GM19463 (cell line): Measurements from ENCODE around the gene THBD.
"Not testable (repeated sequence)": the region's sequence is repeated elsewhere in the genome, so short reads cannot be mapped to it uniquely, and the experiment has no call there.

Source experiments
- ATAC-seq: cut with Tn5 transposase; IDR thresholded peaks from one replicate; pipeline ENCODE4 v1.9.1; 2021; ENCODE audit warnings: mild to moderate bottlenecking, moderate library complexity; ENCODE audit not compliant: unreplicated experiment

Gene THBD

DNA sequence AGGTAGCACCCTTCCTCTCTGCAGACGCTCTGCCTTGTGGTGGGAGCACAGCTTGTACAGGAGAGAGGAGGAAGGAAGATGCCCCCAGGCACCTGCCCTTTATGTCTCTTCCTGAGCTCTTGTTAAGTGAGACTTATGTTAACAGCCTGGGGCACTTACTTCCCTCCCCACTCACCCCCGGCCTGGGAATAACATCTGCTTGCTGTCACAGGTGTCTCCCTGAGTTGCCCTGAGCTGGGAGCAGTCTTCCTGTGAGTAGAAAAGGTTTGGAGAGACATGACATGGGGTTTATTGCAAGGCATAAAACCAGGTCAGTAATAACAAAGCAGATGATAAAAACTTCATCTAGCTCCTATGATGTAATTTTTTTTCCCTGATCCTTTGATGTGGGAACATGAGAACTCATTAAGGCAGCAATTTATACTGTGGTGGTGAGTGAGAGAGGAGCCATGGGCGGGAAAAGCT is 12.4 kb downstream of the THBD start:
- no peak for ATAC-seq

DNA sequence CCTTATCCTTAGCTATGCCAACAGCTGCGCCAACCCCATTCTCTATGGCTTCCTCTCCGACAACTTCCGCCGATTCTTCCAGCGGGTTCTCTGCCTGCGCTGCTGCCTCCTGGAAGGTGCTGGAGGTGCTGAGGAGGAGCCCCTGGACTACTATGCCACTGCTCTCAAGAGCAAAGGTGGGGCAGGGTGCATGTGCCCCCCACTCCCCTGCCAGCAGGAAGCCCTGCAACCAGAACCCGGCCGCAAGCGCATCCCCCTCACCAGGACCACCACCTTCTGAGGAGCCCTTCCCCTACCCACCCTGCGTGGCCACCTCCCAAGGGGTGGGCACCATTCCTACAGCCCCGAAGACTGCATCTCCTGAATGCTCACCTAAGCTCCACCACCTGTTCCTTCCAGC is 13.1 kb downstream of the THBD start:
- no peak for ATAC-seq

DNA sequence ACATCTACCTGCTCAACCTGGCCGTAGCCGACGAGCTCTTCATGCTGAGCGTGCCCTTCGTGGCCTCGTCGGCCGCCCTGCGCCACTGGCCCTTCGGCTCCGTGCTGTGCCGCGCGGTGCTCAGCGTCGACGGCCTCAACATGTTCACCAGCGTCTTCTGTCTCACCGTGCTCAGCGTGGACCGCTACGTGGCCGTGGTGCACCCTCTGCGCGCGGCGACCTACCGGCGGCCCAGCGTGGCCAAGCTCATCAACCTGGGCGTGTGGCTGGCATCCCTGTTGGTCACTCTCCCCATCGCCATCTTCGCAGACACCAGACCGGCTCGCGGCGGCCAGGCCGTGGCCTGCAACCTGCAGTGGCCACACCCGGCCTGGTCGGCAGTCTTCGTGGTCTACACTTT is 13.7 kb downstream of the THBD start:
- no peak for ATAC-seq

DNA sequence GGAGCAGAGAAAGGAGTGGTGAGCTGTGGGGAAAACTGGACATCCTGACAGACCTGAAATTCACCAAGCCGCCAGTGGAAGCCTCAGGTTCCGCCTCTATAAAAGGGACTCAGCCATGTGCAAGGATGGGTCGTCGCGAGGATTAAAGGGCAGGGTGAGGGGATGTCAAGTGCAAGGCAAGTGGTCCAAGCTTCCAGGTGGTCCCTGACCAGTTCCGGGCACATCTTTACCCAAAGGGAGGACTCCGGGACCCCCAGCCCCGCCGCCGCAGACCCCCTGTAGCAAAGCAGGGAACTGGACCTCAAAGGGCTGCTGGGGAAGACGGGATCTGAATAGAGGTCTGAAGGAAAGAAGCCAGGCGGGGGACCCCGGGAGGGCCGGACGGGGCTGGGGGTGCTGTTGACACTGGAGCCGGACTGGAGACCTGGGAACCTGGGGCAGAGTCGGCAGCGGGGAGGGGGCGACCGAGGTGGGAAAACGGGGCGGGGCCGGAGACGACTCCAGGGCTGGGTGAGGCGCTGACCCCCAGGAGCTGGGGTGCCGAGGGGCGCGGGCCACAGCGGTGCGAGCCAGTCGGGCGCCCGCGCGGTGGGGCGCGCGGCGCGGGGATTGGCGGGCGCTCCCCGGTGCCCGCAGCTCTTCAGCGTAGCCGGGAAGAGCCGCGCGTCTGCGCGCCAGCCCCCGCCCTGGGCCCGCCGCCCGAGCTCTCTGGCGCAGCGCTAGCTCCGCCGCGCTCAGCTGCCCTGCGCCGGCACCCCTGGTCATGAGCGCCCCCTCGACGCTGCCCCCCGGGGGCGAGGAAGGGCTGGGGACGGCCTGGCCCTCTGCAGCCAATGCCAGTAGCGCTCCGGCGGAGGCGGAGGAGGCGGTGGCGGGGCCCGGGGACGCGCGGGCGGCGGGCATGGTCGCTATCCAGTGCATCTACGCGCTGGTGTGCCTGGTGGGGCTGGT is 14.5 kb downstream of the THBD start, which contains the start of gene SSTR4:
TSS of gene SSTR4 (plus strand) at position 592 of the 951 bp plus-strand sequence. CDS start at position 764, 172 bp downstream.
- ATAC-seq: no peak

DNA sequence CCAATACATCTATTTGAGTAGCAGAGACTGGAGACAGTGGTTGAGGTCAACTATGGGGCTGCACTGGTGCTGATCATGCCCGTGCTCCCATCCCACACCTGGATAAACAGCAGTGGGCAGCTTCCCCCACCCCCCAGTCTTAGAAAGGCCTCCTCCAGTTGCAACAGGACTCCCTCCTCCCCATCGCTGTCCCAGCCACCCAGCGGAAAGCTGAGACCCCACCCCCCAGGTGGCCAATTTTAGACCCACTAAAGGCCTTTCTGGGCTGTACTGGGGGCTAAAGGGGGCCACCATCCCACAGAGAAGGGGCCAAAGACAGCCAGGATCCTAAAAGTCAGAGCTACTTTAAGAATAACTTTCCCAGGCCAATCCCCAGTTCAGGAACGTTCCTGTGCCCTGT is 15.6 kb downstream of the THBD start:
- no peak for ATAC-seq

- no peak for ATAC-seq
Measured at GRCh38 chr20:23032750-23033078, 16.8 kb downstream of the THBD start.

DNA sequence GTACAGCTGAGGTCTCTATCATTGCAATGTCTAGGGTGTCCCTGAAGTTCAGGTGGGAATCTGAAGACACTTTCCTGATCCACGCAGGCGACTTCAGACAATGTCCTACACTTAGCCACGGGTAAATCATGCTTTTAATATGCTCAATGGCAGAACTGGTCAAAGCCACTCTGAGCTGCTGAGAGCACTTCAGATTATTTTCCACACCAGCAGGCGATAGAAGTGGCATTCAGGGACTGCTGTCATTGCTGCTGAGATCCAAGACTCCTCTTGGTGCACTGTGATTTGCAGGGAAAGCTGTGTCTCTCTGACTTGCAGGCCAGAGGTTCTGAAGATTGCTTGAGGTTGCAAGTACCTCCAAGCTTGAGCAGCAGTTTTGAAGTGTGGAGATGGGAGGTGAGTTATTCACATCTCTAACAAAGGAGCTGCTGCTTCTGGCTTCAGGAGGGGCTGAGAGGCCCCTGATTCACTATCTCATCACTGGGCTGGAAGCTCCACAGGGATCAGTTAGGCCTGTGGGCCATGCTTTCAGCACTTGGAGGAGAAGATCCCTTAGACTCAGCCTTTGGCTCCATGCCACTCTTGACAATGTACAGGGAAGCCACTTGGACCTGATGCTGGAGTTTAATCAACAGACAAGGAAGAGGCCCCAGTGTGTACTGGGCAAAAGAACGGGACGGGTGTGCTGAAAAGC is 17.3 kb downstream of the THBD start:
- ATAC-seq: no peak

DNA sequence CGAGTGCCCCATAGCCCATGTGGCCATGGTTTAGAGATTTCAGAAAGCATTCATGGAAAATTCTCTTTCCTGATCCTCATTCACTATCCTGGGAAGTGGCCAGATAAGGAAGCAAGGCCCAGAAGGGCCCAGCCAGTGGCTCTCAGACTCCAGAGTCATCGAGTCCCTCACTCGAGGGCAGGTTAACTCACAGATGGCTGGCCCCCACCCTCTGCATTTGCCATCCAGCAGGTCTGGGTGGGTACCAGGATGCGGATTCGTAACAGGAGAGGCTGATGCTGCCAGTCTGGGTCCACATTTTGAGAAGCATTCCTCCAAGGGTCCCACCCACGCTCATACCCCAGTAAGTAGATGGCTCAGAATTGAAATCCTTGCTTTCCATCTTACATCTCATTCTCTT is 18.1 kb downstream of the THBD start:
- no peak for ATAC-seq

- no peak for ATAC-seq
Measured at GRCh38 chr20:23029324-23029723, 20.1 kb downstream of the THBD start.

DNA sequence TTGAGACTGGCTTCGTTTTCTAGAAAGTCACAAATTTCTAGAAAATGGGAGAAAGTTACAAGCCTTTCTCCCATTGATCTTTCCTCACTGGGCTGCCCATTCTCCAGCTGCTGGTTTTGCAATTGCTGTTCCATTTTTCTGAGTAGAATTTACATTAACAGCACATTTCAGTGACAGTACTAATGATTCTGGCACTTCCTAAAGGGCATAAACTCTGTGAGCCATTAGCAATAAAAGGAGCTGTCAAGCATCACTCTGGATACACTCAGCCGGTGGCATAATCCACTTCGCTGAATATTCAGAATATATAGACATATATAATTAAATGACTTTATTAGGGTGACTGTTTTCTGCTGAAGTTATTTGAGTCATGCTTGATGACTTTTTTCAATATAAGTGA is 21.1 kb downstream of the THBD start:
- ATAC-seq: no peak

GRCh38 chr20:23027721-23028120 is 21.8 kb downstream of the THBD start:
- ATAC-seq: no peak

DNA sequence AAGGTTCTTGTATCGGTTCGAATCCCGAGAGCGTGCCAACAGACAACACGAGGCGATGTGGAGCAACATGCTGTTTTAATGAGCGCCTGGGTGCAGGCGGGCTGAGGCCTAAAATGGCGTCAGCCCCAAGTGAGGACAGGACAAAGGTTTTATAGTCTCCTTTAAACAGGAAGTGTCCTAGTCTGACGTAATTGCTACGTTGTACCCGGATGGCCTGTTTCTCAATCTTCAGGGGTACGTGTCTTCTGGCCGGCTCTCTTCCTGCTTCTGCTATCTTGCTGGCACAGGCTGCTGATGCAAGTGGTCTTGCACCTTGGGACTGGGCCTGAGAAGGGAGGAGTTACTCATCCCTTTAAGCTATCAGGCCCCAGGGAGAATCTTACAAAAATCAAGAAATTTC is 24.0 kb downstream of the THBD start:
- ATAC-seq: not testable (repeated sequence)

DNA sequence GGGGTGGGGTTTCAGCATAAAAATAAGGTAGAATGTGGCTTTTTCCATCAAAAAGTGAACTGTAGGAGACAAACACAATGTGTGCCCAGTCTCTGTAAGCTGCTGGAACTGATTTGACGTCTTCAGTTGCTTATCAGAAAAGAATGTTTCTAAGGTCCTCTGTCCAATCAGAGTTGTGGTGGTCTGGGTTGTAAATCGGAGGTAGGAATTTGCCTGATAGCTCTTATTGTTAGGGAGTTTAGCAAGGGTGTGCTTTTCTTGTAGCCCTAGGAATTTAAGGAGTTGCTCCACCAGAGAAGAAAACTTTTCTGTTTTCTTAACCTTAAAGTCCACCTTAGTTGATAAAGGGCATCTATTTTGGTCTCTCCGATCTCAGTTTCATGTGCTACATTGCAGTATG is 24.8 kb downstream of the THBD start:
- ATAC-seq: no peak

- no peak for ATAC-seq
Measured at GRCh38 chr20:23023621-23024177, 25.8 kb downstream of the THBD start.

- no peak for ATAC-seq
Measured at GRCh38 chr20:23022849-23023248, 26.6 kb downstream of the THBD start.

DNA sequence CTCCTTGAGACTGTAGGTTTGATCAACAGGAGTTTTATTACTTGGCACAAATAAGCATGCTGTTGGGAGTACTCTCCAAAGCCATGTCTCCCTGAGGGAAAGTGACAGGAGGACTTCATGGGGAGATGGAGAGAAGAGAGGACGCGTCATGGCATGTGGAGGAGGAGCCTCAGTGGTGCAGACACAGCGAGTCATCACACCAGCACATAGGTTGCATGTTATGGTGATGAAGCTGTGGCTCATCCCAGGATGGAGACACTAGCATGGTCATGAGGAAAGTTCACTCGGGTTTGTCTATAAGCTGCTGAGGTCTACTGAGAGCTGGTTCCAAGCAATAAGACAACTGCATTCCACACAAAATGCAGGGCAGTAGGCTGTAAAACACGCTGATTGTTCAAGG is 27.5 kb downstream of the THBD start:
- no peak for ATAC-seq

DNA sequence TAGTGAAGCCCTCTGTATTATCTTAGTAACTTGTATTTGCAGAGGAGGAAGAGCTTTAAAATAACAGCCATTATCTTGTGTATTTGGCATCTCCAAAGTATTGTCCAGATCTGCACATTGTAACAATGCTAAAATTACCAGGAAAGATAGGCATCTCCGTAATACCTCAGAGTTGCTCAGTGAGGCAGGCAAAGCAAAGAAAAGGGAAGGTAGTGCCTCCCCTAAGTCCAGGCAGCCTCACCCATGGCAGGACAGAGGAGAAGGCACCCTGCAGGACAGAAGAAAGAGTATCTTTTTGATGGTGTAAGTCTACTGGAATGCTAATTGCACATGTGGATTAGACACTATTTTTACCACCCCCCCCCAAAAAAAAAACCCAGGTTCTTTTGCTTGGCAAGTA is 27.9 kb downstream of the THBD start:
- ATAC-seq: no peak

DNA sequence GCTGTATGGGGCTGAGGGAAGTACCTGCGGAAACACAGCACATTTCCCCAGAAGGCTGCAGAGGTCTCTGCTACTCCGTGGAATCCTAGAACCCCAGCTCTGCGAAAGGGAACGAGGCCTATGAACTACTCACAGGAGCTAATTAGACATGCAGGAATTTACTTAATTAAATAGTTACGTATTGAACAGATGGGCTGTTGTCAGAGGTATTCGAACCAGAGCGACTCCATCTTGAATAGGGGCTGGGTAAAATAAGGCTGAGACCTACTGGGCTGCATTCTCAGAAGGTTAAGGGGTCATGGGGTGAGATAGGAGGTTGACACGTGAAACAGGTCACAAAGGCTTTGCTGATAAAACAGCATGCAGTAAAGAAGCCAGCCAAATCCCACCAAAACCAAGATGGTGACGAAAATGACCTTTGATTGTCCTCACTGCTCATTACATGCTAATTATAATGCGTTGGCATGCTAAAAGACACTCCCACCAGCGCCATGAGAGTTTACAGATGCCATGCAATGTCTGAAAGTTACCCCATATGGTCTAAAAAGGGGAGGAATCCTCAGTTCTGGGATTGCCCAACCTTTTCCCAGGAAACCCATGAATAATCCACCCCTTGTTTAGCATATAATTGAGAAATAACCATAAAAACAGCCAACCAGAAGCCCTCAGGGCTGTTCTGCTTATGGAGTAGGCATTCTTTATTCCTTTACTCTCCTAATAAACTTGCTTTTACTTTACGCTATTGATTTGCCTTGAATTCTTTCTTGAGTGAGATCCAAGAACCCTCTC is 29.0 kb downstream of the THBD start:
- ATAC-seq: no peak

GRCh38 chr20:23019403-23019802 is 30.1 kb downstream of the THBD start:
- ATAC-seq: no peak

DNA sequence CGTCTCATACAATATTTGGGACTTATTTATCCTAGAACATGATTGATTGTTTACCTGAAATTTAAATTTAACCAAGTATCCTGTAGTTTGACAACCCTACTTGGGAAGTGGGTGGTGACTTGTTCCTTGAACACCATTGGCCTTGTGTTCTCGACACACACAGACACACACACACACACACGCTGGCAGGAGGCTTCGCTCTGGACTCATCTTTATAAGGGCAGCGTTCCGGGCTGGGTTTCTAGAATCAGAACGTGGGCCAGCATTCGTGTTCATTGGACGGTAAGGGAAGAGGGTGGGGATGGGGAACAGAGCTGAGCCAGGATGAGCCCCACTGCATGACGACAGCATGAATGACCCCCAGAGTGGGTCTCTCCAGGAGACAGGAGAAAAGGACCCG is 30.5 kb downstream of the THBD start:
- ATAC-seq: no peak

- no peak for ATAC-seq
Measured at GRCh38 chr20:23018432-23018831, 31.0 kb downstream of the THBD start.
